IPS DF 4.7 (cell line): ENCODE measurements around the gene PHF1.

ENCODE experiments used
- DNase-seq: peaks from one replicate; pipeline ENCODE4 v3.0.0-alpha.2; 2013; ENCODE audit warnings: low spot score; ENCODE audit errors: extremely low read depth

PHF1 gene

GRCh38 chr6:33417128-33417902 is 6.5 kb downstream of the PHF1 start:
- DNase-seq: no peak

DNA sequence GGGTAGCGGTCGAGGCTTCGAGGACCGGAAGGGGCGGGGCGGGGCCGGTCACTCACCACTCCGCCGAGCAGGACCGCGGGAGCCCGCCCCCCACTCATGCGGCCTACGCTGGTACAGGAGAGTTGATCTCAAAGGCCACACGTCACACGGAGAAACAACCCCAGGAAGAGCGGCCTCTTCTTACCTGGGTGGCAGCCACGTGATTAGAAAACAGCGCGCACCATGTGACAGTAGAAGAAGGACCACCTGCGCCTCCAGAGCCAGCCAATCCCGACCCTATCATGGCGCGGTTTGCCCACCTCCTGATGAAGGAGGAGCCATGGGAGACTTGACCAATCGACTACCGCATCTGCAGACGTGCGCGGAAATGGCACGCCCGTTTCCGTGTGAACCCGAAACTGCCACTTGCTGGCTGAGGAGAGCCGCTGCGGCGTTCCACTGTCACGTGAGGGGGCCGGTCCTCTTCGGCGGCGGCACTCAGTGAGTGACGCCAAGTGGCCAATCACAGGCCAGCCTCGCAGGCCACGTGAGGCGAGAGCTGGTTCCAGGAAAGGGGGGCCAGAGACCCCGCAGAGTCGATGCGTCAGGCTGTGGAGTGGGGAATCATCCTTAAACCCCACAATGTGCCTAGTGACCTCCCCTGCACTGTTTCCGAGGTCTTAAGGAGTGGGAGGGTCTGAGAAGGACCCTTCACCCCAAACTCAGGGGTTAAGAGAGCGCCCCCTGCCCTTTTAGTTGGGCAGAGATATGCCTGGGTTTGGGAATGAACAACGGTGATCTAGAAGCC is 7.3 kb downstream of the PHF1 start, which contains the start of gene CUTA:
CUTA (minus strand) TSS at position 205 of the 787 bp plus-strand sequence; CDS start at position 98, 107 bp downstream.
- DNase-seq: peak; percentile 98

GRCh38 chr6:33418690-33419291 is 8.0 kb downstream of the PHF1 start:
- no peak for DNase-seq

DNA sequence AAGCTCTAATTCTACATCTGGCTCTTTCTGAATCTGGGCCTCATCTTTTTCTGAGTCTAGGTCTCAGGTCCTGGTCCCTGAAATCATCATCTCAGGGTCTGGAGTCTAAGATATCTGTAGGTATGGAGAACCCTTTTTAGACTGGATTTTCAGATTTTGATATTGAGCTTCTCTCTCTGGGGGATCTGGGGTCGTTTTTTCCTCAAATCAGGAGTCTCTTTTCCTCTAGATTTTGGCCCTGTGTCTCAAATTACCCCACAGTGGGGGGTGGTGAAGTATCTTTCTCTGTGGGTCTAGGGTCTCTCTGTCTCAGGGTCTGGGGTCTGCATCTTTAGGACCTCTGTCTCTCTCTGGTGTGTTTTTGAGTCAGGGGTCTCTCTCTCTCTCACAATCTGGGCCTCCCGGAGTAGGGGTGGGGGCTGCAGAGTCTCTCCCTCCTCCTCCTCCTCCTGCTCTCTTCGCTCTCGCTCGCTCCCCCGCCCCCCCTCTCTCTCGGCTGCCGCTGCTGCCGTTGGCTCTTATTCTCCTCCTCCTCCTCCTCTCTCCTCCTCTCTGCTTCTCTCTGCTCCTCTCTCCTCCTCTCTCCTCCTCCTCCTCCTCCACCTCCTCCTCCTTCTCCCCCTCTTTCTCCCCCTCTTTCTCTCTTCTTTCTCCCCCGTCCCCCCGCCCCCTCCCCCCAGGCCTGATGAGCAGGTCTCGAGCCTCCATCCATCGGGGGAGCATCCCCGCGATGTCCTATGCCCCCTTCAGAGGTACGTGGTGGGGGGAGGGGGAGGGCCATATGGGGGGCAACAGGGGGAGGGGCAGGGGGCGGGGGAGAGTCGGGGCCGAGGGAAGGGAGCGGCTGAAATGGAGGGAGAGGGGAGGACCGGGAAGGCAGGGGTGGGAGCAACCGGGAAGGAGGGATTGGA is 9.0 kb downstream of the PHF1 start, which contains the start of gene SYNGAP1:
SYNGAP1 (plus strand) TSS at position 486 of the 911 bp plus-strand sequence; CDS start at position 686, 200 bp downstream.
- no peak for DNase-seq

DNA sequence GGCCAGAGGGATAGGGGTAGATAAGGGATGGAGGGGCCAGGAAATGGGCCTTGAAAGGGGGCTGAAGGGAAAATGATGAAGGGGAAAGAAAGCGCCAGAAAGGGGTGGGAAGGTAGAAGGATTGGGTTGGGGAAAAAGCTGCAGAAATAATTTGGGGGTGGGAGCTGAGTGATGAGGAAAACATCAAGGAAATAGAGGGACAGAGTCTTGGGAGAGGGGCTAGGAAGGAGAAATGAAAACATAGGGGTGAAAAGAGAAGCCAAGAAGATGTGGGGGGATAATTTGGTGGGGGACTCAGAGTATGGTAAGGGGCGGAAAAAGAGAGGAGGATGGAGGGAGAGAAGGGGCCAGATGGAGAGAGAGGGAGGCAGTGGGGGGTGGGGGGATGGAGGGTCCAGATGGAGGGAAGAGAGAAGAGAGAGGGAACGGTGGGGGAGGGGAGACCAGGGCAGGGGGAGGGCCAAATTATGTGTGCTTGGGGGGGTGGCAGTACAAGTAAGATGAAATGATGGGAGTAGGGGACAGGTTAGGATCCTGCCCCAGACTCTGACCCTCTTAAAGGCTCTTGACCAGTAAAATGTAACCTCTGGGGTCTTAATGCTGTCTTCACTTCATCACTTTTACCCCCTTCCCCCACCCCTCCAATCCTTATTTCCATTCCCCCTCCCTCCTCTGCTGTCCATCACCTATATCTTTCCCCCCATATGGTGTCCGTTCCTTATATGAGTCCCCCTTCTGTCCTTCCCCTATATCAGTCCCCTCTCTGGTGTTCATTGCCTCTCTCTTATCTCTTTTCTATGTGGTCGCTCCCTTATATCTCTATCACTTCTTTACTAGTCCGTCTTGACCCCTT is 9.9 kb downstream of the PHF1 start:
- no peak for DNase-seq

DNA sequence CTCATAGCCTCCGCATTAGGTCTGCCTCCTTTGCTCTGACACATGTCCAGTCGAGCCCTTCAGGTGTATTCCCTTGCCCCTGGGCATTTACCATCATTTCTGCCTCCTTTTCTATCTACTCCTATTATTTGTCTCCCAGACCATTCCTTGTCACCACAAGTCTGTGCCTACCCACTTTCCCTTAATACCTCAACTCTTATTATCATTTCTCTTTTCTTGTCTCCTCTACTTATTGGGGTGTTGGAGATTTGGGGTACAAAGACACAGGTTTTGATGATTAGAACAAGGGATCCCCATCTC is 10.5 kb downstream of the PHF1 start:
- no peak for DNase-seq

DNA sequence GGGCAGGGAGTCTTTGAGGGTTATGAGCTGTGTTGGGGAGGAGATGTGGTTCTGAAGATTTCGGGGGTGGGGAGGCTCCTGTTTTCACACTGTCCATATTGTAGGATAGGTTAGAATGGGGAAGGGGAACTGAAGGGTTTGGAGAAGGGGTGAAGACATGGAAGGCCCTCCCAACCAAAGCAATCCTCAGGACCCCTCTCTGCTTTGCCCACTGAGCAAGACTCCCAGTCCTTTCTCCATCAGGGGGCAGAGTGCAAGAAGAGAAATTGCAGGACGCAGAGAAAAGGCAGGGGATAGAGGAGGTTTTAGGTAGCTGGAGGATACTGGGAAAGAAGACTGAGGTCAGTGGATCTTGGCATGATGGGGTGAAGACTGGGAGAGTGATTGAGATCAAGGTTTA is 13.0 kb downstream of the PHF1 start:
- no peak for DNase-seq

- no peak for DNase-seq
Measured at GRCh38 chr6:33424855-33425667, 14.2 kb downstream of the PHF1 start.

- DNase-seq: no peak
Measured at GRCh38 chr6:33425668-33426577, 15.1 kb downstream of the PHF1 start.

- DNase-seq: no peak
Measured at GRCh38 chr6:33426590-33427511, 16.0 kb downstream of the PHF1 start.

DNA sequence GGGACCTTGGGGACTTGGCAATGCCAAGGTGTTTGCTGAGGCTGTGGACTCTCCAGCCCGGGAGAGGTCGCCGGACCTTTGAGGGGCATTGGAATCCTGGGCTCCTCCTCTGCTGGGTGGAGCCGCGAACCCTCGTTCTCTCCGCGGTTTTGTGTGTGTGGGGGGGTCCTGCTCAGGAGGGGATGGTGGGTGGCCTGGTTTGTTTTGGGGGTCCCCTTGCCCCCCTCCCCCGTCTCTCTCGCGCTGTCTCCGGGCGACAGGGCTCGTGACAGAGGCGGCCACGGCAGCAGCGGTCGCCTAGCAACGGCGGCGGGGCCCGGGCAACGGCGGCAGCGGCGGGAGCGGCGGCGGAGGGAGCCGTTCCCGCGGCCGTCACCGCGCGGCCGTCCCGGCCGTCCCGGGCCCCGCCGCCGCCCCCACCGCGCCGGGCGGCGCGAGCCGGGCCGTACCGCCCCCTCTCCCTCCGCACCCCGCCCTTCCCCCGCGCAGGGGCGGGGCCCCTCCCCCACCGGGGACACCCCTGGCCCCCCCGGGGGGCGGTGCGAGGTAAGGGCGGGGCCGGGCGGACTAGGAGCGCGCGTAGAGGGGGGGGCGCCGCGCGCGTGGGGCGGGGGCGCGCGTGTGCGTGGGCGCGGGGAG is 16.9 kb downstream of the PHF1 start:
- DNase-seq: no peak

- DNase-seq: no peak
Measured at GRCh38 chr6:33428224-33428965, 17.6 kb downstream of the PHF1 start.

DNA sequence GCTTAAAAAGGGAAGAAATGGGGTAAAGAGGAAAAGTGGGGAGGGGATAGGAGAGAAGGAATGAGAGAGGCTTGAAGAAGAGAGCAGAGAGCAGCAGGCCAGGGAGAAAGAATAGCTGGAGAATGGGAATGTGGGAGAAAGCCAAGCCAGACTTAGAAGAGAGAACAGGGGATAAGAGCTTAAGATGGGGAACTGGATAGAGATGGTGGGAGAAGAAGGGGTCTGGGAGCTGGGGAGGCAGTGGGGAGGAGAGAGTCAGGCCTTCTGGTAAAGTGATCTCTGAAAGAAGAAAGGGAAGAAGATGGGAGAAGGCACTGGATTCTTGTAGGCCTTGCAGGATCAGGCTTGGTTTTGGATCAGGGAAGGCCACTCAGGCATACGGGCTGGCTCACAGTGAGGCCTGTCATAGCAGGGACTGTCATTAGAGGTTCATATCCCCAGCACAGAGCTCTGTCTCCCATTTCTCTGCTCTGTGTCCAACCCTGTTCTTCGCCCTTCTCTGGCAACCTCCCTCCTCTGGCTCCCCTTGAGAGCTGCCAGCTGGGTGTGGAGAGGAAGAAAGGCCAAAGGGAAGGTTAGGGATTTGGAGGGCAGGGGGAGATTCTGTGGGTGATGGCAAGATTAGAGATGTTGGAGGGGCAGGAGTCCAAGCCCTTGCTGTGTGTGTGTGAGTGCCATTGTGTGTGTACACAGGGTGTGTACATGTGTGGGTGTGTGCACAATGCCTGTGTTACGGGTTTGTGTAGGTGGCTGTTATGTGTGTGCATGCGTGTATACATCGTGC is 18.3 kb downstream of the PHF1 start:
- DNase-seq: no peak

DNA sequence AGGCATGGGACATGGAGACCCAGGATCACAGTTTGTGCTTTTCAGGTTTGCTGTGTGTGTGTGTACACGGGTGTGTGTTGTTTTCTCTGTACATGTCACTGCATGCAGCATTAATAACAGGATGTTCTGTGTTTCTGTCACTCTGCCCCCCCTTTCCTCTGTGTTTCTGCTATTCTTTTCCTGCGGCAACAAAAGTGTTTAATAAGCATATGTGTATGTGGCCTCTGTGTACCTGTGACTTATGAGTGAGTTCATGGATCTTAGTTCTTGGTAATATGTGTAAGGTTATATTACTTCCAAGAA is 18.9 kb downstream of the PHF1 start:
- no peak for DNase-seq

GRCh38 chr6:33430334-33430733 is 19.5 kb downstream of the PHF1 start:
- DNase-seq: no peak
